IPS-18c (cell line): ENCODE data around the gene FRMD4A.

Source experiments
- H3K4me3 ChIP-seq: 2 replicates; pipeline ENCODE4 v1.7.0; 2013; ENCODE audit warnings: low read depth, mild to moderate bottlenecking, low read length, moderate library complexity; ENCODE audit not compliant: insufficient read depth
- H3K9me3 ChIP-seq: one replicate; pipeline ENCODE4 v1.6.1; 2013; ENCODE audit warnings: mild to moderate bottlenecking, low read length, moderate library complexity; ENCODE audit not compliant: control insufficient read depth, insufficient read depth

Gene FRMD4A

GRCh38 chr10:13823096-13823708, 507.5 kb downstream of the FRMD4A start:
- 0 out of 2 replicates have a peak overlapping the region, but pooled peaks have one; percentile 5 for H3K4me3 ChIP-seq
- H3K9me3 ChIP-seq, result no peaks in the 10 kb centered on the region

DNA sequence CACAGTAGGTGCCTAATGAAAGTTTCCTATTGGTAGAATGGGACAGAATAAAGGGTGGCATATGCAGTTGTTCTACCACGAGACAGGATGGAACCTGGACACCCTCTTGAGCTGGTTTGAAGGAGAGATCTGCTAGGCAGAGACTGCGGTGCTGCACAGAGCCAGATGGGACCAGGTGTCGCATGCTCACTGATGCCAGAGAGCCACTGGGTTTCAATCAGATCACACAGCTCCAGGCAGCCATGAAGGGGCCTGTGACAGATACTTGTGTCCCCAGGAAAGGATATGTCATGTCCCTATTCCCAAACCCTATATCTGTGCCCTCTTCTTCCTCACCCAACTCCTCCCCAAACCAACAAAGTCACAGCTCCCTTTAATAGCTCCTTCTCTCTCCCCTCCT, 508.2 kb downstream of the FRMD4A start:
- no peak overlapping the region for H3K4me3 ChIP-seq

DNA sequence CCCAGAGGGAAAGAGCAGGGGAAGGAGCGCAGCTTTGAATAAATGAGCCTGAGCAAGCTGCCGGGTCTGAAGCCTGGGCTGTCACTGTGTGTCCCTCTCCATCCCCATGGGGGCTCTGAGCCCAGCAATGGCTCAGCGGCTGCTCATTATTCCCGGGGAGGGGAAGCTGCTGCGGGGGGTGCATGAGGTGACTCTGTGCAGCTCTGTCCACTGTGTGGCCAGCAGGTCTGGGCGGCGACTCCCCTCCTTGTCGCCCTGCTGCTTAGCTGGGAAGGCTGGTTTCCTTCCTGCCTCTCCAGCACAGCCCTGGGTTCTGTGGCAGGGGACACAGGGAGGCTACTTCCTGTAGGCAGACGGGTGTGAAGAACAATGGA, 509.8 kb downstream of the FRMD4A start:
- peaks cover 7% of the 10 kb centered on the region for H3K9me3 ChIP-seq

More for the DNA sequence above, 508.2 kb downstream of the FRMD4A start:
- peaks cover under 1% of the 10 kb centered on the region for H3K9me3 ChIP-seq

DNA sequence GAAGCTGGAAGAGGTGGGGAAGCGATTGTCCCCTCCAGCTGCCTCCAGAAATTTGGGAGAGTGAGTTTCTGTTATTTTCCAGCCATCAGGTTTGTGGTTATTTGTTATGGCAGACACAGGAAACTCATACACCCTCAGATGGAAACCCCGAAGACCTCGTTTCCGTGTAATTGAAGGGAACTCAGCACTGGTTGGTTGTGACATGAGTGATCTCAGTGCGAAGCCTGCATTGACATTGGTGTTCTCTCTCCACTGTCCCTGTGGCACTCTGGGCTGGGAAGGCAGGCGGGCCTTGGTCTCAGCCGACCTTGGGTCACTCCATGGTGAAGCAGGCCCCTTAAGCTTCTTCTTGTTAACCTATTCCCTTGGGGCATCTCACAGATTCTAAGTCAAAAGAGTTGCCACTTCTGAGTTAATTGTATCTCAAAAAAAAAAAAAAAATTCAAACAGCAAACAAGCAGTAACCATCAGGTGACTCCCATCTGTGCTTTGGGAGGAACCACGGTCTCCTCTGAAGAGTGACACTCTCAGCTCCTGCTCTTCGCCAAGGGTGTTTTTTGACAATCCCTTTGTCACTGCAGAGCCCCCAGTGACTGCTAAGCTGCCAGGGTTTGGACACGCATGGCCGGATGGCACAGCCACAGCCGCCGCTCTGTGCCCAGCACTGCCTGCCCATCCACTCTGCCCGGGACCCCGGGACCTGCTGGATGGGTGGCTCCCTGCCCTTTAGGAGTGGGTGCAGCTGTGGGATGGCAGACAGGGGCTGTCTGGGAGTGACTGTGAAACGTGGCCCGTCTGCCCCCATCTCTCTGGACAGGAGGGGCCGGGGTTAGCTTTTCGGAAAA, 510.4 kb downstream of the FRMD4A start:
- H3K9me3 ChIP-seq, result peaks cover 7% of the 10 kb centered on the region
- no peak overlapping the region for H3K4me3 ChIP-seq

More for the DNA sequence above, 509.8 kb downstream of the FRMD4A start:
- H3K4me3 ChIP-seq, result no peak overlapping the region; the same call in 1 of the 2 replicates

DNA sequence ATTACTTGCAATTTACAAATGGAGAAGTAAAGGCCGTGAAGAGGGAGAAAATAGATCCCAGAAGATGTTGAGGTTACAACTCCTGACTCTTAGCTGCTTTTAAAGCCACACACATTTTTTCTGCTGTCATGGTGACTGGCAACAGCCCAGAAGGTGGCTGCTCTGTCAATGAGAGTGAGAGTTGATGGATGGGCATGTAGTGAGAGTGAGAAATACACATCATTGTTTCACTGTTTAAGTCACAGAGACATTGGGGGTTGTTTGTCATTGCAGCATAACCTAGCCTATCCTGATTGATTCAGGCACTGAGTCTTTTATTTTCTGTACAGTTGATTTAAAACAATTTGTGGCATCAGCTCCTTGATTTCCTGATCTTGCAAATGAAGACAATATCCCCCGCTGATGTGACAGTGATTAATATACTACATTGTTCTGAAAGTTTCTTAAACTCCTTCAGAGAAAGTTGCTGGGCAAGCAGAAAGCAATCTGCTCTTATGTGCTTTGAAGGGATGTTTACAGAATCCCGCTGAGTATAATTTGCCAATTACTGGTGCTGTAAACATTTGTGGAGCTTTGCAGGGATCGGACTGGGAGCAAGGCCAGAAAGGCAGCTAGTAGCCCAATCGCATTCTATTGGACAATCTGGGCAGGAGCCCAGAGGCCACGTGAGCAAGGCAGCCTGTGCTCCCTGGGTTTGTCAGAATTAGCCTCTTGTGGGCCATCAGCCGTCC, 514.4 kb downstream of the FRMD4A start:
- H3K9me3 ChIP-seq, result peaks cover 7% of the 10 kb centered on the region
- no peak overlapping the region for H3K4me3 ChIP-seq

DNA sequence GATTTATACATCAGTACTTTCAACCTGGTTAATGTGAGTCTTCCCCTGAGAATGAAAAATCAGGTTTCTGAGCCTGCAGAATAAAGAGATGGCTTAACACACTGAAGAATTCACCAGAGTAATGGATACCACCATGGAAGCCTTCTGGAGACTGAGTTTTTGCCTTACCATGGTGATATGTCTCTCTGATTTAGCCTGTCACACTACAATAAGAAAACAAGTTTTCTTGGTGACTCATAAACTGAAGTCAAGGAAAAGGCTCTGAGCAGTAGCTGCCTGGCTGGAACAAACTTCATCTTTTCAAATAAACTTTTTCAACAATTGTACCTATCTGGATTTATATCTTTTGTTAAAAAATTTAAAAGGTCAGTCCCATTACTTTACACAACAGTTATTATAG, 515.0 kb downstream of the FRMD4A start:
- no peak overlapping the region for H3K4me3 ChIP-seq
- H3K9me3 ChIP-seq, result peaks cover 7% of the 10 kb centered on the region

- Histone ChIP-seq H3K4me3 (no peak overlapping the region), H3K9me3 (peaks cover 7% of the 10 kb centered on the region)
These were observed 517.2 kb downstream of the FRMD4A start for GRCh38 chr10:13813550-13813949.

- Histone ChIP-seq H3K9me3 (peaks cover 7% of the 10 kb centered on the region), H3K4me3 (no peak overlapping the region)
These were observed 517.9 kb downstream of the FRMD4A start for GRCh38 chr10:13812804-13813203.

DNA sequence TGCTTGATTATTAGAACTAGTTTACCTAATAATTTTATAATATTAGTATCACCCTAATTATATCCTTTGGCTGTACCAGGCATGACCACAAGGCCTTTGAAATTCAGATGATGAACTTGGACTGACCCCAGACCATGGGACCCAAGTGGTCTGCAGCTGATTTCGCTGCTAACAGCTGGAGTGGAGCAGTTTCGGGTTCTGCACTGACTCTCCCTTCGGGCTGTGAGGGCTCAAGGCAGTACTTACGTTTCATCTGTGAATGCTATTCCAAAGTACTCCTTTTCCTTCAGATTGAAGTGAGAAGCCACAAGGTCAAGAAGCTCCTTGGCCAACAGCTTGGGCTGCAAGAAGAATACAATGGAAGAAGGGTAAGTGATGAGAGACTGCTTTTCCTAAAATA, 520.2 kb downstream of the FRMD4A start:
- H3K9me3 ChIP-seq, result no peaks in the 10 kb centered on the region
- H3K4me3 ChIP-seq, result no peak overlapping the region

DNA sequence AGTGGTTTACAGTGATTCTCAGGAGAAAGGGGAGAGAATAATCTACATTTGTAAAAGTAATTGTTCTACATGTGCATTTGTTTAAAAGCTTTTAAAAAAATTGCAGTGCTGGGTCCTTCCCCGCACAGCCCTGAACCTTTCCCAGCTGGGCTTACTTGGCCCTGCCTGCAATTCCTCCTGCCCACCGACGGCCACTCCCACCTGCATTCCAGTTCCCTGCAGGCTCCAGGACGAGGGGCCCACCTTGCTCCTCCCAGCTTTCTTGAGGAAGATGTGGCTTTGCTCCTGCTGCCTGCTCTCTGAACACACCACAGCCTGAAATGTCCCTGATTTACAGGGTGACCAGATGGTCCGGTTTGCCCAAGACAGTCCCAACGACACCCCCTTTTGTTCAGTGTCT, 521.3 kb downstream of the FRMD4A start:
- Histone ChIP-seq H3K9me3 (no peaks in the 10 kb centered on the region), H3K4me3 (no peak overlapping the region)

DNA sequence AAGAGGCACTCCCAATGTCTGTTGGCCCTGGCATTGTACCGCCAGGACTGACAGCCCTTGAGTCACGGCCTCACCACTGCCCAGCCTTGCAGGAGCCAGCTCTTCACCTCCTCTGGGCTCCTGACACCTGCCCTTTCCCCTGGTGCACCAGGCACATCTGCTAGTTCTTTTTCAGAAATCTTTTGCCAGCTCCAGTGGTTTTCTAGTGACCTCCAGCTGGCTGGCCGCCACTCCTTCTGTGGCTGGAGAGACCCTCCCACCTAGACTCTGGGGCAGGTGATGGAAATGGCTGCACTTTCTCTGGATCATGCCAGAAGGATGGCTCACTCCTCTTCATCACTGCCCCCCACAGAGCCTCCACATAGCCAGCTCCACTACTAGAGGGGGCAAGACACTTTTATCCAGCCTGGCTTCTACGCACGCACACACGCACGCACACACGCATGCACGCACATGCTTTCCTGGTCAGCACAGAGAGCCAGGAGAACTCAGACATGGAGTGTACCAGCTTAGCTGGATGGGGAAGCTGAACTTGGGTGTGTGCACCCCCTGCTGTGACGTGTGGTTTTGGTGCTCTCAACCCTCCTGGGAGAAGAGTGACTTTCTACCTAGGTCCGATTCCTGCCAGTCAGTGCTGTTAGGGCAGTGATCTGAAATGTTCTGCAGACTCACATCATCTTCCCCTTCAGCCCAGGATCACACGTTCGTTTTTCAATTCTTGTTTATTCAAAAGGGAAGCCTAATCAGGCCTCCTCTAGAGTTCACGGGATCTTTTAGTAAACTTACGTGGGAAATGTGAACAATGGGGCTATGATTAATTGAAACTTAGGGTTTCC, 522.0 kb downstream of the FRMD4A start:
- Histone ChIP-seq H3K4me3 (no peak overlapping the region), H3K9me3 (no peaks in the 10 kb centered on the region)

DNA sequence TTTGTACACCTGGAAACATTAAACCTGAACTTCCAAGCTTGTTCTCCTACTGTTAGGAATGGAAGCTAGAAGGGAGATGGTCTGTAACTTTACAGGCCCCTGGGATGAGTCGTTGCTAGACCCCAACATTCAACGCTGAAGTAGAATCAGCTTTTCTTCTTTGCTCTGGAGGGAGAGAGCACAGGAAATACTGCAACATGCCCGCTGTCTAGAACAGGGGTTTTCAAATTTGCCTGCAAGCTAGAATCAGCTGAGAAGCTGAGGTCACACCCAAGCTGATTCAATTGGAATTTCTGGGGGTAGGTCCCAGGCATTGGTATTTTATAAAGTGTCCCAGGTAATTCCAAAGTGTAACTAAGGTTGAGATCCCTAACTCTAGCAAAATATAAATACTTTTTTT, 524.3 kb downstream of the FRMD4A start:
- H3K4me3 ChIP-seq, result no peak overlapping the region

GRCh38 chr10:13803566-13804554, 526.9 kb downstream of the FRMD4A start:
- Histone ChIP-seq H3K9me3 (no peaks in the 10 kb centered on the region), H3K4me3 (no peak overlapping the region)

More for the DNA sequence above, 524.3 kb downstream of the FRMD4A start:
- no peaks in the 10 kb centered on the region for H3K9me3 ChIP-seq

DNA sequence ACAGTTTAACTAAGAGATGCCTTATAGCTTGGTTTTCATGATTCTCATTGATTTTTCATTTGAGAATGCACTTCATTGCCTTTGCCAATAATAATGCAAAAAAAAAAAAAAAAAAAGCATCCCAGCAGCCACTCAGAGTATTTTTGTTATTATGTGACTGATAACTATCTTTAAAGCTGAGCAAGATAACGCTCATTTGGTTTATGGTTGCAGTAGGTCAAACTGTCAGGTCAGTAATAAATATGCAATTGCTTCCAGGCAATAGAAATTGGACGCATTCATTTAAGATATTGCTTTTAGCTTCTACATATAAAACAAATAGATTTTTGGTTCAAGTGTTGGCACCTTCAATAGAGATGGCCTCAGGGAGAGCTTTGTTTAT, 528.8 kb downstream of the FRMD4A start:
- Histone ChIP-seq H3K9me3 (no peaks in the 10 kb centered on the region), H3K4me3 (no peak overlapping the region)

DNA sequence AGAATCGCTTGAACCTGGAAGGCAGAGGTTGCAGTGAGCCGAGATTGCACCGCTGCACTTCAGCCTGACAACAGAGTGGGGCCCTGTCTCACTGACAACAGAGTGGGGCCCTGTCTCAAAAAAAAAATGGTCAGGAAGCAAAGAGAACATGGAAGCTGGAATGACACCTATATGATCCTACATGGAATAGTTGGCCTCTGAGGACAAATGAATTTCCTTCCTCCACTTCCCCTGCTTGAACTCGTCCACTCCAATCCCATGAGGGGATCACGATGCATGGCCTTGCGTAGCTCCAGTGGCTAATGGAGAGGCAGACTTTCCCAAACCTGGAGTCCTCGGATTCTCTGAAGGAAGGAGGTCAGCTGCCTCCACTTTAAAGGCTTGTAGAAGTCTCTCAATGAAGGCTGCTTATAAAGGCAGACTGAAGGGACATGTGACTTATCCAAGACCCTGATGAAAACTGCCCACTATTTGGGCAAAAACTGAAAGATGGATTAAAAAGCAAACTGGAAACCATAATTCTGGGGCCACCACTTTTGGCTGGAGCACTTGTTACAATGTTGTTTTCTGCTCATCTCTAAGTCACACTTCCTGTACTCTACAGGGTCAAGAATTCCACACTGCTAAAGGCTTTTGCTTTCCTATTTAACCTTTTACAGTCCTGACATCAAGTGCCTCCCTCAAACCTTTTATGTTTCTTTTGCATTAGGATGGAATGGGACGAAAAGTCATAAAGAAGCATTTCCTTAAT, 529.4 kb downstream of the FRMD4A start:
- Histone ChIP-seq H3K9me3 (no peaks in the 10 kb centered on the region), H3K4me3 (no peak overlapping the region)
